ENCODE results near the gene SDCBP2.

The SDCBP2 gene, protein sequence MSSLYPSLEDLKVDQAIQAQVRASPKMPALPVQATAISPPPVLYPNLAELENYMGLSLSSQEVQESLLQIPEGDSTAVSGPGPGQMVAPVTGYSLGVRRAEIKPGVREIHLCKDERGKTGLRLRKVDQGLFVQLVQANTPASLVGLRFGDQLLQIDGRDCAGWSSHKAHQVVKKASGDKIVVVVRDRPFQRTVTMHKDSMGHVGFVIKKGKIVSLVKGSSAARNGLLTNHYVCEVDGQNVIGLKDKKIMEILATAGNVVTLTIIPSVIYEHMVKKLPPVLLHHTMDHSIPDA
- total RNA-seq: 1.1 to 9.3 (median 1.4) reads per million in 3 experiments

DNA sequence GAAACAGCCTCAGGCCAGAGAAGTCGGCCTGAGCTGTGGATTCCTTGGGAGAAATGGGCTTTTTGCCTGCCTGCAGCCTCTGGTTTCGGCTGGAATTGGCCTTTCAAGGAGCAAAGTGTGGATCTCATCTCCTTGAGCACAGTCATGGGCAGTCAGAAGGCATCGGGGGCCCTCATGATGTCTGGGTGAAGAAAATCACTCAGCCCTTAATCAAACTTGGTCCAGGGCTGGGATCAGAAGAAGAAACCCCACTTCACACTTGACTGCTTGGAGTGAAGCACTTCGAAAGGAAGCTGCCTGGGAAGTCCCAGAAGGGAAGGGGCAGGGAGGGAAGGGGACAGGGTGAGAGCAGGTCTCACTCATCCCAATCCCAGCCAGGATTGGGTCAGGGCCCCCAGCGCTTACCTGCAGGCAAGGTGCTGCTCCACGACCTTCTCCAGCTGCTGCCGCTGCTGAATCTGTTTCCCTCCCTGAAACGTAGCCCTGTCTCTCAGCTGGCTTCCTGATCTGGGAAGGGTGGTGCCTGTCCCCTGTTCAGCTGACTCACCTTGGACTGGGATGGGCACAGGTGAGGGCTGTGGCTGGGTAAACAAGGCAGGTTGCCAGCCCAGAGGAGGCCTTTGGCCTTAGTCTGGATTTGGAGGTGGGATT, at the start of gene SDCBP2:
Gene SDCBP2 (minus strand): TSS at position 460 of the 651 bp plus-strand sequence. CDS start 8,723 bp downstream, outside the sequence.
- no peak for DNase-seq

GRCh38 chr20:1378735-1379125, 49.8 kb upstream of the SDCBP2 start:
- no peak for DNase-seq

DNA sequence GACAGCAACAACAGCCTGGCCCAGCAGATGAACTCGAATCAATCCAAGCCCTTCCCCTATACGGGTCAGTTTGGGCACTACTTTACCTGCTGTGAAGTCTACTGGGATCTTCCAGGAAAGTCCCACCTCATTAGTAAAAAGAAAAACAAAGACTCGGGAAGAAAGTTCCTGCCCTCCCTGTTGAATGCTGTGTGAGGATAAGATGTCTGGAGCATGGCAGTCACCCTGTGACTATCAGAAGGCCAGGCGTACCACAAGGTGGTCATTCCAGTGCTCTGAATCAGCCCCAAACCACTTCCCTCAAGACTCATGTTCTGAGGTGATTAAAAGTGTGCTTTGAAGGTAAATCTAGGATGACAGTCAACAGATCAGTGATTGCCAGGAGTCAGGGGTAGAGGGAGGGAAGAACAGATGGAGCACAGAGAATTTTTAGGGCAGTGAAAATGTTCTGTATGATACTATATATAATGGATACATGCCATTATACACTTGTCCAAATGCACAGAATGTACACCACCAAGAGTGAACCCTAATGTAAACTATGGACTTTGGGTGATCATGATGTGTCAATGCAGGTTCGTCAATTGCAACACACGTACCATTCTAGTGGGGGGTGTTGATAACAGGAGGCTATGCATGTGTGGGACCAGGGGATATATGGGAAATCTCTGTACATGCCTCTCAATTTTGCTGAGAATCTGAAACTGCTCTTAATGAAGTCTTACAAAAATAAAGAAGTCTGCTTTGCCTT, 49.2 kb upstream of the SDCBP2 start:
- DNase-seq: no peak

DNA sequence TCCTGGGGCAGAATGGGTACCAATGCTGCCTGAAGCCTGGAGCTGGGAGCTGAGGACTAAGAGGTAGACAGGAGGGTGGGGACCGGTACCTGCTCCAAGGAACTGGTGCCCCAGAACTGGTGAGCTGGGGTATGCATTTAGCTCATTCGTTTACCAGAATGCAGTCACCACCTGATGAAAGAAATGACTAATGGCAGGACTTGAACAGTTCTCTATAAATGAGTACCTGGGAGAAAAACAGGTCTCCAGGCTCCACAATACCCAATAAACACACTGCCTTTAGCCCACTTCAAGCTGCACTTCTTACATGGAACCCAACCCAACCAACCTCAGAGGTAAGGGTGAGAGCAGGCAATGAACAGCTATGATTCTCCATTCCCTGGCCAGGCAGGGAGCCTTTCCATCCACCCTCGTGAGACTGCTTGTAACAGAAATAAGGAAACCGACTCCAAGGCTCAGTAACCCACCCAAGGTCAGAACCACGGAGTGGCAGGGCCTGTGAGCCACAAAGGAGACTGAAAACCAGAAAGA, 48.5 kb upstream of the SDCBP2 start:
- no peak for DNase-seq

GRCh38 chr20:1376408-1377270, 47.7 kb upstream of the SDCBP2 start:
- DNase-seq: no peak

- DNase-seq: no peak
These were observed 47.1 kb upstream of the SDCBP2 start for GRCh38 chr20:1376007-1376406.

GRCh38 chr20:1375515-1375914, 46.6 kb upstream of the SDCBP2 start:
- DNase-seq: no peak

- no peak for DNase-seq
These were observed 45.3 kb upstream of the SDCBP2 start for GRCh38 chr20:1374246-1374645.

GRCh38 chr20:1373614-1374013, 44.7 kb upstream of the SDCBP2 start:
- no peak for DNase-seq

DNA sequence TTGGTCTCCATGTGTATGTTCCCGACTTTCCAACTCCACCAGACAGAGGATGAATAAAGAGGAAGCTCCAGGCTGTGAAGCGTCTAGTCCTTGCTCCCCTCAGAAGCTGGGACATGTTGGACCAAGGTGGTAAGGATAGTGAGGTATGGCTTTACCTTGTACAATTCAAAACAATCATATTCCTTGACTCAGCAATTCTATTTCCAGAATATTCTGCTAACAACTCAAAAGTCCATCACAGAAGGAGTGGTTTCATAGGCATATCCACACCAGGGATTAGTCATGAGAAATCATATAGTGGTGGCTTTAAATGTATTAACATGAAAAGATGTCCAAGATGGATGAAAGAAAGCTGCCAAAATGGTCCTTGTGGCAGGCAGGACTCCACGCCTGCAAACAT, 44.1 kb upstream of the SDCBP2 start:
- no peak for DNase-seq

DNA sequence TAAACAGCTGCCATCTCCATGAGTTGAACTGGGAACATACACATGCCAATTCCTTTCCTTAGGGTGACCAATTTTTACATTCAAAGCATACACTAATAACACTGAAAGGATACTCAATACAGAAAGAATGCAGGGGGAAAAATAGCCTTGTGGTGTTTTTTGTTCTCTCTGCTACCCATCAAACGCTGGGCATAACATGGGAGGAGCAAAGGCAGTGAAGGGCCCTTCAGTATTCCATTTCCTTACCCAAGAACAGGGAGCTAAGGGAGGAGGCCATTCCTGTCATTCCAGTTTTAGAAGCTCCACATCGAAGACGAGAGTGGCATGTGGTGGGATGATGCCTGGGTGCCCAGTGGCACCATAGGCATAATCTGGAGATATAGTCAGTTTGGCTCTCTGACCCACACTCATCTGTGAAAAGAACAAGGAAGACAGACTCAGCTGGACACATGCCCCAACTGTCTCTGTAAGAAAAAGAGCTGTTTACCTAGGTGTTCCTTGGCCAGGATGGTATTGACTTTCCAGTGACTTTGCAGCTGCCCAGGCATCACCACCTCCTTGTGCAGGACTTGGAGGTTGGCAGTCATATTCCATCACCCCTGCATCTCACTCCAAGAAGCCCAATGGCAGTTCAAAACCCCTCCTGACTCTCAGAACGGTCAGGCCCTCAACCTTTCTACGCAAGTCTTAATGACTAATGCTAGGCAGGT, 43.0 kb upstream of the SDCBP2 start:
- no peak for DNase-seq

DNA sequence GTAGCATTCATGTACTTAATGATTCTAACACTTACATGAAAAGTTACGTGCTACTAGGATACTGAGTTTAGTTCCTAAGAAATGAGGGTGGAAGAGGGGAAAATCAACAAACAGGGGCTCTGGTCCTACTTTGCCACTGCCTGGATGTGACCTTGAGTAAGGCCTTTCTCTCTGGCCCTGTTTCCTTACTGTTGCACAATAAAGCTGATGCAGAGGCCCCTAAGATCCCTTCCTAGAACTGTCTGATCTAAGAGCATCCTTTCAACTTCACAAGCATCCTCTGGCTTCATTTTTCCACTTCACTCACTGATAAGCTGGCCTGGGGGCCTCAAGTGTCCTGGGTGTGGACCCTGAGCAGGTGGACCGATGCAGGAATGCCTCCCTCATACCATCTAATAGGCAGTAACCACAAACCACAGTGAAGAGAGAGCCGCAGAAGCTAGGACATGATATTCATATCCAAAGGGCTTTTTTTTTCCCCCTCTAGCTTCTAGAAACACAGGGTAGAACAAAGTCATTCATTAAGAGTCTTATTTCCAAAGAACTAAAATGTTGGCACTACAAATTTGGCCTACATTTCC, 42.4 kb upstream of the SDCBP2 start:
- no peak for DNase-seq

DNA sequence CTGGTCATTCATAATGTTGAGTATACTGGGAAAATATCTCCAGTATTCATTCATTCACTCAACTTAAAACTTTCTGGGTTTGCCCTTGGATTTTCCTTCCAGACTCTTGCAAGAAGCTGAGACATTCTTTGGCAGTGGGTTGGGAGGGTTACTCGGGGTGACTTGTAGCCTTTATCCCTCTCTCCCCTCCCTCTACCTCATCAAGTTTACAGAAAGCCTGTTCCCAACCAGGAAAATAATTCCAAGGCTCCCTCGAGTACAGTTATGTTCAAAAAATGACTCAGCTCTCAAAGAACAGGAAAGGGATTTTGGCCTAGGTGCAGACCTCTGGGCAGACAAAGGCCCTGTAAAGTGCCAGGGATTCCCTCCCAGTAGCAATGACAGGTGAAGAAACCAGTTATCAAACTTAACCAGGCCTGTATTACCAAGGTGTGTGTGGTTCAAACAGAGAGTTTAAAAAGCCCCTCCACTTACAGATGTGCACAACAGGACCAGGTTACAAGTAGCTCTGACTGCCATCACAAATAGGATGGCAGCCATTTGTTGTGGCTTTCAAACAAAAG, 41.7 kb upstream of the SDCBP2 start:
- DNase-seq: no peak

DNA sequence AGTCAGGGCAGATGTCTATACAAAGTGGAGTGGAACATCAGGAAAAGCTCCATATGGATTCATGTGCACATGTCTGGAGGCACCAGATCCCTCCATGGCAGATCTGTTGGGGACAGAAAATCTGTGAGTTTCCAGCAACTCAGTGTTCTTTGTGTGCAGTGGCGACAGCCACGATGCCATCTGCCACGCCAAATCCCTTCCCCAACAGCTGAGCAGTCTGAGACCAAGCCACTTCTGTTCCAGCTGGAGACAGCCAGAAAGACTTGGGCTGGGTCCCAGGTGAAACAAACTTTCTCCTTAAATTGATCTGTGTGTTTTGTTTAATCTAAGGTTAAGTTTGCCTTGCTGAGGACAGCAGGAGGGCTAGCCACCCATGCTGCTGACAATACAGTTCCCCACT, 41.0 kb upstream of the SDCBP2 start:
- DNase-seq: no peak

DNA sequence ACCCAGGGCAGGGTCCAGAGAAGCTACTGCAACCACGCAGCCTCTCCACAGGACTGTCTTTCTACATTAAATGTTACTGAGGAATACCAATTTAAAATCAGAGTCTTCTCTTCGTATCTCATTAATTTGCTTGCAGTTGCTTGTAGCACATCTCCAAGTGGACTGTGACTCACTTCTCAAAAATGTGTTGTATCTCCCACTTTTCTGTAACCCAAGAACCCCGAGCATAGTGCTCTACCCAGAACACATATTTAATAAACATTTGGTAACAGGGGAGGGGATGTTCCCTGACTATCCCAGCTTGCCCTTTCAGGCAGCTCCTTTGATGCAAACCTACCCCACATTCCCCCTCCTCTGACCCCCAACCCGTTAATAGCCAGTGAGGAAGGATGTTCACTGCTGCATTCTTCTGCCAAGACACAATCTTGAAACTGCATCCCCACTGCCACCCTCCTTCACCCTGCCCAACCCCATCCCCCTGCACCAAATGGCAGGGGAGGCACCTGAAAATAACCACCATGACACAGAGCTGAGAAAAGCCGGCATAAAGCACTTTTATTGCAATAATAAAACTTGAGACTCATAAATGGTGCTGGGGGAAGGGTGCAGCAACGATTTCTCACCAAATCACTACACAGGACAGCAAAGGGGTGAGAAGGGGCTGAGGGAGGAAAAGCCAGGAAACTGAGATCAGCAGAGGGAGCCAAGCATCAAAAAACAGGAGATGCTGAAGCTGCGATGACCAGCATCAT, 39.7 kb upstream of the SDCBP2 start:
- DNase-seq: no peak

GRCh38 chr20:1367479-1367878, 38.5 kb upstream of the SDCBP2 start:
- DNase-seq: no peak

DNA sequence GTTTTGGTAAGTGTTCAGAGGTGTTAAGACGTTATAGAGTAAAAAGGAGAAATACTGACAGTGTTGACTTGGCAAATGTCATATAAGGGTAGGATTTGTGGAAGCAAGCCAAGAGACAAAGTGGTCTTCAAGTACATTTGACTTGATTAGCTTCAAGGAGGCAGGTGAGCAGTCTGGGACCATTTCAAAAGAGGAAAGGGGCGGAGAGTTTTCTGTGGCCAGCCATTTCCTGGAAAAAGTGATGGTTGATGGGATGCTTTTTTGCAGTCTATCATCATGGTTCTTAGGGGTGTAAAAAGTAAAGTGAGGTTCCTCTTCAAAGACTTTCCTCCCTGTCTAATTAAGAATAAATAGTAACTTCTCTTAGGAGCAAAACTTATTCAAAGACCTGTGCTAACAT, 35.2 kb upstream of the SDCBP2 start:
- peak; percentile 7 for DNase-seq

DNA sequence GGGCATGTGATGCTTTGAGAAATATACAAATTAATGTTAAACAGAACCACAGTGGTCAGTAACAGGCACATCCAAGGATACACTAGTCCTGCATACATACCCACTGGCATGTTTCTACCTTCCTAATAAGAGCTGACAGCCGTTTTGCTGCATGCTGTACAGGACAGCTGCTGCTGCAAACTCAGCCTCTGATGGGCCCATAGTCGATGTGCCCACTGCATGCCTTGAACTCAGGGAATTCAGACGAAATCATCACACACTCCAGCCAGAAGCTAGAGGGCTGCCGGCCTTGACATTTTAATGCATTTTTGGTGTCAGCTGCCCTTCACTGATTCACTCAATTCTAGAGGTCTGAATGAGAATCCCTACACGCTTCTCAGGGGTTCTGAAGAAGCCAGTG, 34.6 kb upstream of the SDCBP2 start:
- DNase-seq: no peak

GRCh38 chr20:1362484-1362883, 33.5 kb upstream of the SDCBP2 start:
- no peak for DNase-seq

DNA sequence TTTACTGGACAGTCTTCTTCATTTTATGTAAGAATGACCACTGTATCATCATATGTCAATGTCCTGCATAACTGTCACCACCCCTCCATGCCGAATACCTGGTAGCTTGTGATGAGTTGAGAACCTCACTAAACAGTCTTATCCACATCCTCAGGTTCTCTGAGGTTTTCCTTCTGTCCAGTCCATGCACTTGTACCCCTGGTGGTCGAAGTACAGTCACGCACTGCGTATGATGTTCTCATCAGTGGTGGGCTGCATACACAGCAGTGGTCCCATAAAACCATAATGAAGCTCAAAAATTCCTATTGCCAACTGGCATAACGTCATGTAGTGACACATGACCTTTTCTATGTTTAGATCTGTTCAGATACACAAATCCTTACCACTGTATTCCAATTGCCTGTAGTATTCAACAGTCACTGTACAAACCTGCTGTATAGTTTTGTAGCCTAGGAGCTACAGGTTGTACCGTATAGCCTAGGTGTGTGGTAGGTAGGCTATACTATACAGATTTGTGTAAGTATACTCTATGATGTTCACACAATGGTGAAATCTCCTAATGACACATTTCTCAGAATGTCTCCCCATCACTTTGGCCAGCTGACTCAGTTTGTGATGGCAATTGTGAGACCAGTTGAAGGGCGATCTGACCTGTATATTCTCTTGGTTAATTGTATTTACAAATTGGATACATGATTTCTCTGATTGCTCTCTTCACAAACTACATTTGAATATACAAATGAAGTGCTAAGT, 31.3 kb upstream of the SDCBP2 start:
- no peak for DNase-seq

Measured in central memory CD4-positive, alpha-beta T cell (primary cell).